HG02571 (cell line): Measurements from ENCODE around the gene ISOC2.
A peak's percentile ranks its signal among the peaks of the same experiment; 100 is the strongest.

ENCODE experiments used
- ATAC-seq: cut with Tn5 transposase; IDR thresholded peaks from one replicate; pipeline ENCODE4 v1.9.1; 2021; ENCODE audit warnings: mild to moderate bottlenecking, moderate library complexity; ENCODE audit not compliant: unreplicated experiment

ISOC2 gene

DNA sequence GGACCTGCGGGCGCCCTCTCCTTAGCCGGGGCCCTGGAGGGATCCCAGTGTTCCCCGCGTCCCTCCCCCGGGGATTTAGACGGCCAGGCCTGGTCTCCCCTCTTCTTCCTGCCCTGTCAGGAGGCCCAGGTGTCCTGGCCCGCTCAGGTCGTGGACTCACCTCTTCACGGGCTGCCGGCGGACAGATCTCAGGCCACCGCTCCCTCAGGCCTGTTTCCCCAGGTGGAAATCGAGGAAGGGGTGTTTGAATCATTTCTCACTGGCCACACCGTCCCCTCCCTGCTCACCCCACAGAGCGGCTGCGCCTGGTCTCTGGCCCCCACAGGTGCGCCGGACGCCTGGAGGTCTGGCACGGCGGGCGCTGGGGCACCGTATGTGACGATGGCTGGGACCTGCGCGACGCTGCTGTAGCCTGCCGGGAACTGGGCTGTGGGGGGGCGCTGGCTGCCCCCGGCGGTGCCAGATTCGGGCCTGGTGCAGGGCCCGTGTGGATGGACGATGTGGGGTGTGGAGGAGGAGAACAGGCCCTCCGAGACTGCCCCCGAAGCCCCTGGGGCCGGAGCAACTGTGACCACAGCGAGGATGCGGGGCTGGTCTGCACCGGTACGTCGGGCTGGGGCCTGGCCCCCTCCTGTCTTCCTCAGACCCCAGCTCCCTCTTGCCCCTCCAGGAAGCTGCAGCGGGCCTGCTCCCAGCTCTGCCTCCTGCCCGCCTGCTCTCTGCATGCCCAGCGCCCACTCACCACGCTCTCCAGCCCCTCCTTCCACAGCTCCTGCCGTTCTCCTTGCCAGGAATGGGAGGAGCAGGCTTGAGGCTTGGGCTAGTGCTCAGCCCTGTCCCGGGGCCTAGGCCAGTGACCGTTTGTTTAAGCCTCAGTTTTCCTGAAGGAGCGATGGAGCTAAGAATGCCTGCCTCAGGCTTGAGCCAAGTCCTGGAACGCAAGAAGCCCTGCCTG lies 29.3 kb upstream of the ISOC2 start:
- no peak for ATAC-seq

- no peak for ATAC-seq
Observed at GRCh38 chr19:55489711-55490477, 28.5 kb upstream of the ISOC2 start.

- ATAC-seq = no peak
Observed at GRCh38 chr19:55488986-55489710, 27.7 kb upstream of the ISOC2 start.

GRCh38 chr19:55487924-55488687 lies 26.7 kb upstream of the ISOC2 start, which contains the start of gene SSC5D:
SSC5D (plus strand) TSS chr19:55488436; CDS start chr19:55488590, 154 bp downstream.
- ATAC-seq = no peak

- no peak for ATAC-seq
Observed at GRCh38 chr19:55486971-55487923, 25.8 kb upstream of the ISOC2 start.

GRCh38 chr19:55486043-55486970 lies 24.9 kb upstream of the ISOC2 start:
- ATAC-seq = no peak

- no peak for ATAC-seq
Observed at GRCh38 chr19:55485439-55486011, 24.1 kb upstream of the ISOC2 start.

- peak; percentile 49 for ATAC-seq
Observed at GRCh38 chr19:55484593-55485438, 23.4 kb upstream of the ISOC2 start, which contains the start of gene NAT14. NAT14 (plus strand) TSS chr19:55485188; CDS start chr19:55485709, 521 bp downstream.

GRCh38 chr19:55483706-55484592 lies 22.5 kb upstream of the ISOC2 start:
- ATAC-seq = no peak

- ATAC-seq = no peak
Observed at GRCh38 chr19:55482967-55483705, 21.7 kb upstream of the ISOC2 start.

GRCh38 chr19:55482156-55482961 lies 20.9 kb upstream of the ISOC2 start:
- no peak for ATAC-seq

GRCh38 chr19:55481794-55482155 lies 20.3 kb upstream of the ISOC2 start:
- no peak for ATAC-seq

GRCh38 chr19:55481148-55481793 lies 19.8 kb upstream of the ISOC2 start:
- ATAC-seq = no peak
